Stimulated activated CD4-positive, alpha-beta T cell treated with anti-CD3 and anti-CD28 coated beads, Interleukin-4, amount 100 ng/mL, for 48 hours (primary cell): ENCODE results near the gene CNPY4.

Experiments used
- DNase-seq, 2 donors: peaks; one replicate each; pipeline ENCODE4 v3.0.0-alpha.2; 2020; ENCODE audit warnings: low read depth in 2 of 2

CNPY4 gene

GRCh38 chr7:100148225-100148558 lies 28.8 kb downstream of the CNPY4 start:
- no peak for DNase-seq

GRCh38 chr7:100148559-100149328 lies 29.3 kb downstream of the CNPY4 start, which contains the start of gene LAMTOR4:
Gene LAMTOR4, plus strand, starts transcription at chr7:100148918. Its CDS starts 55 bp downstream, at chr7:100148973.
- DNase-seq, result peak; percentile 90 to 98

GRCh38 chr7:100152404-100152803 lies 33.0 kb downstream of the CNPY4 start:
- DNase-seq, result no peak

GRCh38 chr7:100152937-100153666 lies 33.7 kb downstream of the CNPY4 start:
- no peak for DNase-seq

- no peak for DNase-seq
Observed at GRCh38 chr7:100153708-100154535, 34.5 kb downstream of the CNPY4 start.

- DNase-seq, result no peak
Observed at GRCh38 chr7:100154651-100155491, 35.4 kb downstream of the CNPY4 start.

- DNase-seq, result no peak
Observed at GRCh38 chr7:100155553-100156317, 36.3 kb downstream of the CNPY4 start.

GRCh38 chr7:100156331-100157068 lies 37.1 kb downstream of the CNPY4 start:
- DNase-seq, result no peak

- no peak for DNase-seq
Observed at GRCh38 chr7:100157069-100157333, 37.6 kb downstream of the CNPY4 start.

- no peak for DNase-seq
Observed at GRCh38 chr7:100157334-100158228, 38.1 kb downstream of the CNPY4 start.

- peak; percentile 90 to 94 for DNase-seq
Observed at GRCh38 chr7:100158229-100159098, 39.0 kb downstream of the CNPY4 start, which contains the start of gene TRAPPC14. Gene TRAPPC14, minus strand, starts transcription at chr7:100158723. Its CDS starts 224 bp downstream, at chr7:100158499.

GRCh38 chr7:100159099-100159623 lies 39.7 kb downstream of the CNPY4 start:
- DNase-seq, result no peak

GRCh38 chr7:100160067-100160466 lies 40.6 kb downstream of the CNPY4 start:
- no peak for DNase-seq

- no peak for DNase-seq
Observed at GRCh38 chr7:100163006-100163531, 43.6 kb downstream of the CNPY4 start.

GRCh38 chr7:100163871-100164270 lies 44.4 kb downstream of the CNPY4 start:
- DNase-seq, result no peak

GRCh38 chr7:100166317-100166940 lies 47.0 kb downstream of the CNPY4 start:
- DNase-seq, result no peak
